Measurements from ENCODE around the gene TPM2. TPM values are rescaled to one million over a fixed set of nuclear protein-coding genes. Genes with fewer than 3 reads are reported as not detected.

The TPM2 gene
- total and polyA plus RNA-seq, 10 of the 15 experiments (the other 5 are each of a cell fraction or from before 2014, with no cell fraction given): 0.11 to 9.3 (median 1.1) TPM

GRCh38 chr9:35664531-35665470, 24.9 kb downstream of the TPM2 start, which contains the start of gene ARHGEF39:
Gene ARHGEF39, minus strand, starts transcription at chr9:35665195. Its CDS starts 26 bp downstream, at chr9:35665169.
- POLR2A ChIA-PET: interaction anchor here (0.6 to 10.9 kb wide), 13 partner anchors 9 to 592 kb away, joined by 3 to 163 read pairs (median 6); partner anchors contain the start of genes CREB3, GBA2, HINT2 and RGP1
- Histone ChIP-seq H4K20me1 (ENCODE audit: control insufficient read depth, insufficient read depth) (no peaks in the 10 kb centered on the region), H3K27ac (ENCODE audit: control insufficient read depth, insufficient read depth) (peak within 1 kb of the TSS; percentile 85), H2AFZ (ENCODE audit: control insufficient read depth, low read depth, low read length) (peak within 1 kb of the TSS; percentile 75), H3K4me1 (ENCODE audit: control insufficient read depth, insufficient read depth, low read length) (peaks cover 33% of the 10 kb centered on the region), H3K9ac (ENCODE audit: control insufficient read depth, insufficient read depth, low read length) (peak within 1 kb of the TSS; percentile 81), H3K9me3 (replicated peaks; ENCODE audit: control insufficient read depth, insufficient read depth, low read length) (no peaks in the 10 kb centered on the region), H3K27me3 (replicated peaks in 1 of 2; ENCODE audit: control insufficient read depth in 2 of 2, insufficient read depth in 2 of 2, low read length in 1 of 2) (no peaks in the 10 kb centered on the region), H3K36me3 (ENCODE audit: control insufficient read depth in 2 of 2, insufficient read depth in 2 of 2, low read length in 1 of 2) (peaks cover 6 to 9% of the 10 kb centered on the region in 2 experiments; a peak in 3 of 4 replicates), H3K4me3 (peak within 1 kb of the TSS; percentile 79), H3K79me2 (ENCODE audit: control insufficient read depth, insufficient read depth, low read length) (peaks cover 29% of the 10 kb centered on the region), H3K4me2 (ENCODE audit: control insufficient read depth, insufficient read depth) (peak within 1 kb of the TSS; percentile 82)
- intact Hi-C loops (cut with micrococcal nuclease; ENCODE audit: unreplicated experiment) (no loop called here), in situ Hi-C loops (cut with MboI) (loop anchor here (5.0 kb wide), 1 partner anchor 58 kb away; no protein-coding TSS in a partner anchor)
- TSS peak; percentile 70 for BruUV-seq (replicated peaks)
- ATAC-seq: peak; percentile 92
- WGBS (ENCODE audit: insufficient coverage, insufficient replicate concordance, low lambda C conversion rate, missing lambda C conversion rate): 6% methylated on average over 56 of the region's 58 CpGs
- RAD21 ChIA-PET (ENCODE audit: unreplicated experiment): interaction anchor here (0.5 to 9.7 kb wide), 16 partner anchors 11 to 161 kb away, joined by 3 to 95 read pairs (median 4); partner anchors contain the start of genes CREB3, SIT1, TLN1 and TPM2
- no peak for DNase-seq (ENCODE audit: low read depth, low spot score)
- no peak for FAIRE-seq
- SMC1A ChIA-PET (ENCODE audit: uncharacterized antibody, unreplicated experiment): interaction anchor here (0.7 to 12.5 kb wide), 22 partner anchors 10 to 217 kb away, joined by 3 to 145 read pairs (median 3); partner anchors contain the start of genes CREB3, HINT2 and TLN1
- CTCF ChIA-PET: interaction anchor here (0.5 to 13.5 kb wide), 22 partner anchors 9 to 585 kb away, joined by 3 to 227 read pairs (median 4); partner anchors contain the start of genes CREB3, GBA2, RGP1 and SIT1
- TF ChIP-seq SUPT20H (IDR thresholded peaks at IDR 0.05; ENCODE audit: borderline replicate concordance, control insufficient read depth, low read depth, low read length) (no peak), REST (IDR thresholded peaks at IDR 0.05; ENCODE audit: low read depth, low read length) (no peak), NRF1 (conservative IDR thresholded peaks at IDR 0.05; ENCODE audit: low read depth, low read length) (peak; percentile 56), MXI1 (IDR thresholded peaks at IDR 0.05; ENCODE audit: low read depth, low read length) (peak; percentile 82)
- TF ChIP-seq, protein P1, sequence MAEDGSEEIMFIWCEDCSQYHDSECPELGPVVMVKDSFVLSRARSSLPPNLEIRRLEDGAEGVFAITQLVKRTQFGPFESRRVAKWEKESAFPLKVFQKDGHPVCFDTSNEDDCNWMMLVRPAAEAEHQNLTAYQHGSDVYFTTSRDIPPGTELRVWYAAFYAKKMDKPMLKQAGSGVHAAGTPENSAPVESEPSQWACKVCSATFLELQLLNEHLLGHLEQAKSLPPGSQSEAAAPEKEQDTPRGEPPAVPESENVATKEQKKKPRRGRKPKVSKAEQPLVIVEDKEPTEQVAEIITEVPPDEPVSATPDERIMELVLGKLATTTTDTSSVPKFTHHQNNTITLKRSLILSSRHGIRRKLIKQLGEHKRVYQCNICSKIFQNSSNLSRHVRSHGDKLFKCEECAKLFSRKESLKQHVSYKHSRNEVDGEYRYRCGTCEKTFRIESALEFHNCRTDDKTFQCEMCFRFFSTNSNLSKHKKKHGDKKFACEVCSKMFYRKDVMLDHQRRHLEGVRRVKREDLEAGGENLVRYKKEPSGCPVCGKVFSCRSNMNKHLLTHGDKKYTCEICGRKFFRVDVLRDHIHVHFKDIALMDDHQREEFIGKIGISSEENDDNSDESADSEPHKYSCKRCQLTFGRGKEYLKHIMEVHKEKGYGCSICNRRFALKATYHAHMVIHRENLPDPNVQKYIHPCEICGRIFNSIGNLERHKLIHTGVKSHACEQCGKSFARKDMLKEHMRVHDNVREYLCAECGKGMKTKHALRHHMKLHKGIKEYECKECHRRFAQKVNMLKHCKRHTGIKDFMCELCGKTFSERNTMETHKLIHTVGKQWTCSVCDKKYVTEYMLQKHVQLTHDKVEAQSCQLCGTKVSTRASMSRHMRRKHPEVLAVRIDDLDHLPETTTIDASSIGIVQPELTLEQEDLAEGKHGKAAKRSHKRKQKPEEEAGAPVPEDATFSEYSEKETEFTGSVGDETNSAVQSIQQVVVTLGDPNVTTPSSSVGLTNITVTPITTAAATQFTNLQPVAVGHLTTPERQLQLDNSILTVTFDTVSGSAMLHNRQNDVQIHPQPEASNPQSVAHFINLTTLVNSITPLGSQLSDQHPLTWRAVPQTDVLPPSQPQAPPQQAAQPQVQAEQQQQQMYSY (CRISPR knock-in tag; IDR thresholded peaks at IDR 0.05): no peak
- TF ChIP-seq, protein P2, sequence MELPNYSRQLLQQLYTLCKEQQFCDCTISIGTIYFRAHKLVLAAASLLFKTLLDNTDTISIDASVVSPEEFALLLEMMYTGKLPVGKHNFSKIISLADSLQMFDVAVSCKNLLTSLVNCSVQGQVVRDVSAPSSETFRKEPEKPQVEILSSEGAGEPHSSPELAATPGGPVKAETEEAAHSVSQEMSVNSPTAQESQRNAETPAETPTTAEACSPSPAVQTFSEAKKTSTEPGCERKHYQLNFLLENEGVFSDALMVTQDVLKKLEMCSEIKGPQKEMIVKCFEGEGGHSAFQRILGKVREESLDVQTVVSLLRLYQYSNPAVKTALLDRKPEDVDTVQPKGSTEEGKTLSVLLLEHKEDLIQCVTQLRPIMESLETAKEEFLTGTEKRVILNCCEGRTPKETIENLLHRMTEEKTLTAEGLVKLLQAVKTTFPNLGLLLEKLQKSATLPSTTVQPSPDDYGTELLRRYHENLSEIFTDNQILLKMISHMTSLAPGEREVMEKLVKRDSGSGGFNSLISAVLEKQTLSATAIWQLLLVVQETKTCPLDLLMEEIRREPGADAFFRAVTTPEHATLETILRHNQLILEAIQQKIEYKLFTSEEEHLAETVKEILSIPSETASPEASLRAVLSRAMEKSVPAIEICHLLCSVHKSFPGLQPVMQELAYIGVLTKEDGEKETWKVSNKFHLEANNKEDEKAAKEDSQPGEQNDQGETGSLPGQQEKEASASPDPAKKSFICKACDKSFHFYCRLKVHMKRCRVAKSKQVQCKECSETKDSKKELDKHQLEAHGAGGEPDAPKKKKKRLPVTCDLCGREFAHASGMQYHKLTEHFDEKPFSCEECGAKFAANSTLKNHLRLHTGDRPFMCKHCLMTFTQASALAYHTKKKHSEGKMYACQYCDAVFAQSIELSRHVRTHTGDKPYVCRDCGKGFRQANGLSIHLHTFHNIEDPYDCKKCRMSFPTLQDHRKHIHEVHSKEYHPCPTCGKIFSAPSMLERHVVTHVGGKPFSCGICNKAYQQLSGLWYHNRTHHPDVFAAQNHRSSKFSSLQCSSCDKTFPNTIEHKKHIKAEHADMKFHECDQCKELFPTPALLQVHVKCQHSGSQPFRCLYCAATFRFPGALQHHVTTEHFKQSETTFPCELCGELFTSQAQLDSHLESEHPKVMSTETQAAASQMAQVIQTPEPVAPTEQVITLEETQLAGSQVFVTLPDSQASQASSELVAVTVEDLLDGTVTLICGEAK (IDR thresholded peaks at IDR 0.05; ENCODE audit: borderline replicate concordance): peak; percentile 13; the same call in 1 of the 2 replicates
